ENCODE measurements around the gene LAMA2. TPM values are rescaled to one million over a fixed set of nuclear protein-coding genes. Genes with fewer than 3 reads are reported as not detected.

The LAMA2 gene
- total and polyA plus RNA-seq, 2 experiments from 2014 or later = 11.1 to 57.5 TPM

GRCh38 chr6:129444683-129445082, 561.7 kb downstream of the LAMA2 start:
- Histone ChIP-seq H3K4me1 (ENCODE audit: insufficient read depth) (no peaks in the 10 kb centered on the region), H3K9me2 (replicated peaks; ENCODE audit: insufficient read depth) (no peaks in the 10 kb centered on the region), H3K27me3 (no peaks in the 10 kb centered on the region), H3K27ac (no peak overlapping the region), H3K36me3 (replicated peaks; ENCODE audit: insufficient read depth, low read depth) (no peaks in the 10 kb centered on the region), H2AFZ (no peak overlapping the region), H3K4me2 (no peak overlapping the region), H4K20me1 (ENCODE audit: insufficient read depth, poor library complexity, severe bottlenecking) (no peaks in the 10 kb centered on the region), H3K4me3 (no peak overlapping the region), H3K79me2 (no peaks in the 10 kb centered on the region), H3K9me3 (ENCODE audit: low read depth) (no peaks in the 10 kb centered on the region)
- DNase-seq (ENCODE audit: low spot score) = no peak
- WGBS (ENCODE audit: low lambda C conversion rate, missing lambda C conversion rate) = 94% methylated on average over 3 of the region's 3 CpGs
- TF ChIP-seq CTCF (IDR thresholded peaks at IDR 0.05; ENCODE audit: poor library complexity) = no peak
- no peak for TF ChIP-seq EZH2phosphoT487 (IDR thresholded peaks at IDR 0.05; ENCODE audit: low read depth, severe bottlenecking, unreplicated experiment)
- no peak for TF ChIP-seq EZH2 (IDR thresholded peaks at IDR 0.05; ENCODE audit: borderline replicate concordance)

DNA sequence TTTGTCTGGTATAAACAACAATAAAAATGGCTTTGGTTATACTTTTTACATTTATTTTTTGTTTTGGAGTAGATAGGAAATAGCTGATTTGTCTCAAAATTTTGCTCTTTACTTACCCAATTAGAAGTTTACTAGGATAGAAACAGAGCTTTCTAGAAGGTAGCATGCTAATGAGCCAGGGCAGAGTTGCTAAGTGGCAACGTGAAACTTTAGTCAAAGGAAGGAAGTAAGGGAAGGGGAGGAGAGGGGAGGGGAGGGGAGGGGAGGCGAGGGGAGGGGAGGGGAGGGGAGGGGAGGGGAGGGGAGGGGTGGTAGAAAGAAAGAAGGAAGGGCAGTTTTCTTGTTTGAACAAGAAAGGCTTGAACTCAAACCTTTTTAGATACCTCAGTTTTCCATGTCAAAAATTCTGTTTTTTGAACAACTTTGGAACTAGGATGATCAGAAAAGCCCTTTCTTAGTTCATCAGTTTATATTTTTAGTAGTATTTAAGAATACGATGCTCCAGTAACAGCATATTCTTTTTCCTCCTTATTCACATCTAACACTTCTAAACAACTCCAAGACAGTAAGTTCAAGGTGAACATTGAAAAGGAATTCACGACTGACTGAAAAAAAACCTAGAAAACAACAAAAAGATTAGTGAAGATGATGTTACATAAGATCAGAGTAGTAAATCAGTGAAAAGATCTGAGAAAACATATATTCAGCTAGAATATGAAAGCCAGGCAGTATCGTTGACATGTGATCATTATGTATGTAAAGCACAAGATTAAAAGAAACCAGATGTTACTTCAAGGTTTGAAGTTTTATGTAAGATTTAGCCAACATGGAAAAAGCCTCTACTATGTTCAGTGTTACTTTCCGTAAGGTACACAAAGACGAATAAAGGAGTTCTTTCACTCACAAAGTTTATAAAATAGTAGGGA, 563.6 kb downstream of the LAMA2 start:
- no peak for TF ChIP-seq EZH2phosphoT487 (IDR thresholded peaks at IDR 0.05; ENCODE audit: low read depth, severe bottlenecking, unreplicated experiment)
- no peak for TF ChIP-seq CTCF (IDR thresholded peaks at IDR 0.05; ENCODE audit: poor library complexity)
- no peak for TF ChIP-seq EZH2 (IDR thresholded peaks at IDR 0.05; ENCODE audit: borderline replicate concordance)
- H3K4me1 ChIP-seq (ENCODE audit: insufficient read depth) = no peaks in the 10 kb centered on the region
- WGBS (ENCODE audit: low lambda C conversion rate, missing lambda C conversion rate) = 57% methylated on average over 6 of the region's 7 CpGs
- no peaks in the 10 kb centered on the region for H3K79me2 ChIP-seq
- H3K9me3 ChIP-seq (ENCODE audit: low read depth) = no peaks in the 10 kb centered on the region
- H3K9me2 ChIP-seq (replicated peaks; ENCODE audit: insufficient read depth) = no peaks in the 10 kb centered on the region
- H3K36me3 ChIP-seq (replicated peaks; ENCODE audit: insufficient read depth, low read depth) = no peaks in the 10 kb centered on the region
- no peaks in the 10 kb centered on the region for H3K27me3 ChIP-seq
- H2AFZ ChIP-seq = no peak overlapping the region
- no peak overlapping the region for H3K4me2 ChIP-seq
- H4K20me1 ChIP-seq (ENCODE audit: insufficient read depth, poor library complexity, severe bottlenecking) = no peaks in the 10 kb centered on the region
- no peak overlapping the region for H3K4me3 ChIP-seq
- peak overlapping the region; percentile 41 for H3K27ac ChIP-seq
- no peak for DNase-seq (ENCODE audit: low spot score)

- DNase-seq (ENCODE audit: low spot score) = no peak
- Histone ChIP-seq H3K9me2 (replicated peaks; ENCODE audit: insufficient read depth) (no peaks in the 10 kb centered on the region), H3K27me3 (no peaks in the 10 kb centered on the region), H3K36me3 (replicated peaks; ENCODE audit: insufficient read depth, low read depth) (no peaks in the 10 kb centered on the region), H4K20me1 (ENCODE audit: insufficient read depth, poor library complexity, severe bottlenecking) (no peaks in the 10 kb centered on the region), H3K4me1 (ENCODE audit: insufficient read depth) (no peaks in the 10 kb centered on the region), H3K4me3 (no peak overlapping the region), H3K79me2 (no peaks in the 10 kb centered on the region), H3K9me3 (ENCODE audit: low read depth) (no peaks in the 10 kb centered on the region), H2AFZ (no peak overlapping the region), H3K27ac (peak overlapping the region; percentile 41), H3K4me2 (no peak overlapping the region)
- 70% methylated on average over 3 of the region's 3 CpGs for WGBS (ENCODE audit: low lambda C conversion rate, missing lambda C conversion rate)
- TF ChIP-seq EZH2phosphoT487 (IDR thresholded peaks at IDR 0.05; ENCODE audit: low read depth, severe bottlenecking, unreplicated experiment) (no peak), EZH2 (IDR thresholded peaks at IDR 0.05; ENCODE audit: borderline replicate concordance) (no peak), CTCF (IDR thresholded peaks at IDR 0.05; ENCODE audit: poor library complexity) (no peak)
These were observed 564.2 kb downstream of the LAMA2 start for GRCh38 chr6:129447198-129447565.
